HepG2 (cell line): ENCODE results near the gene SH2B2. TPM values are rescaled to one million over a fixed set of nuclear protein-coding genes. Genes with fewer than 3 reads are reported as not detected.

Source experiments
- GABPB1 ChIP-seq: IDR thresholded peaks from 2 replicates; pipeline ENCODE4 v1.6.1; 2016; ENCODE audit warnings: mild to moderate bottlenecking, missing genetic modification reagents, moderate library complexity, missing compliant biosample characterization
- HNF4A ChIP-seq: sonication (generic); formaldehyde crosslinking; IDR thresholded peaks from 2 replicates; pipeline ENCODE4 v1.4.0; 2020; ENCODE audit warnings: missing genetic modification reagents
- KLF11 ChIP-seq: IDR thresholded peaks from 2 replicates; pipeline ENCODE4 v1.6.1; 2016; ENCODE audit warnings: missing compliant biosample characterization
- MEIS2 ChIP-seq: sonication (generic); formaldehyde crosslinking; IDR thresholded peaks from 2 replicates; pipeline ENCODE4 v1.9.0; 2021; ENCODE audit warnings: mild to moderate bottlenecking, missing genetic modification reagents
- NFYC ChIP-seq: IDR thresholded peaks from 2 replicates; pipeline ENCODE4 v1.6.1; 2016; ENCODE audit warnings: missing genetic modification reagents, missing compliant biosample characterization
- TSC22D2 ChIP-seq: sonication (generic); formaldehyde crosslinking; IDR thresholded peaks from 2 replicates; pipeline ENCODE4 v1.5.1; 2020; ENCODE audit warnings: missing genetic modification reagents, mild to moderate bottlenecking, borderline replicate concordance
- ZNF121 ChIP-seq: sonication (generic); formaldehyde crosslinking; IDR thresholded peaks from 2 replicates; pipeline ENCODE4 v1.5.0; 2020; ENCODE audit warnings: mild to moderate bottlenecking, missing genetic modification reagents
- ZNF318 ChIP-seq: sonication (generic); formaldehyde crosslinking; IDR thresholded peaks from 2 replicates; pipeline ENCODE4 v1.4.0; 2020; ENCODE audit warnings: mild to moderate bottlenecking, missing genetic modification reagents
- ZNF558 ChIP-seq: sonication (generic); formaldehyde crosslinking; IDR thresholded peaks from 2 replicates; pipeline ENCODE4 v1.9.0; 2022; ENCODE audit warnings: mild to moderate bottlenecking, missing genetic modification reagents, borderline replicate concordance
- polyA plus RNA-seq, 8 experiments: library from polyadenylated mRNA; depleted of rRNA in 3 of 8; stranded (reverse) in 7 of 8; unstranded in 1 of 8; fragments of >200 nt; fragmentation: Illumina TruSeq in 4 of 8; extraction: Trizol in 4 of 8; gene quantifications; 2 replicates each; pipeline versions ENCODE4 v1.2.1 to v1.2.3, GENCODE V29; 2011 to 2016; ENCODE audit warnings: low read depth in 4 of 8, missing spikeins in 1 of 8, mixed read lengths in 1 of 8; ENCODE audit not compliant: insufficient read depth in 1 of 8
- total RNA-seq, 5 experiments: library from RNA; depleted of rRNA; stranded (reverse); fragments of >200 nt; fragmentation: Illumina TruSeq; extraction: Trizol; gene quantifications; 2 replicates each; pipeline ENCODE4 v1.2.3, GENCODE V29; 2016; ENCODE audit warnings: low read depth in 1 of 5
- TF ChIP-seq, protein P1 (sequence below): sonication (generic); formaldehyde crosslinking; IDR thresholded peaks from 2 replicates; pipeline ENCODE4 v1.9.0; 2021; ENCODE audit warnings: missing genetic modification reagents, borderline replicate concordance
- TF ChIP-seq, protein P2 (sequence below): sonication (generic); formaldehyde crosslinking; conservative IDR thresholded peaks from 2 replicates; pipeline ENCODE4 v1.8.0; 2022; ENCODE audit warnings: mild to moderate bottlenecking, moderate library complexity, missing genetic modification reagents
- TF ChIP-seq, protein P3 (sequence below): IDR thresholded peaks from 2 replicates; pipeline ENCODE4 v1.6.1; 2016; ENCODE audit warnings: mild to moderate bottlenecking

The SH2B2 gene
- total and polyA plus RNA-seq, 2 of the 13 experiments (the other 11 are each of a cell fraction or from before 2014, with no cell fraction given): 0.46 to 1.3 TPM

DNA sequence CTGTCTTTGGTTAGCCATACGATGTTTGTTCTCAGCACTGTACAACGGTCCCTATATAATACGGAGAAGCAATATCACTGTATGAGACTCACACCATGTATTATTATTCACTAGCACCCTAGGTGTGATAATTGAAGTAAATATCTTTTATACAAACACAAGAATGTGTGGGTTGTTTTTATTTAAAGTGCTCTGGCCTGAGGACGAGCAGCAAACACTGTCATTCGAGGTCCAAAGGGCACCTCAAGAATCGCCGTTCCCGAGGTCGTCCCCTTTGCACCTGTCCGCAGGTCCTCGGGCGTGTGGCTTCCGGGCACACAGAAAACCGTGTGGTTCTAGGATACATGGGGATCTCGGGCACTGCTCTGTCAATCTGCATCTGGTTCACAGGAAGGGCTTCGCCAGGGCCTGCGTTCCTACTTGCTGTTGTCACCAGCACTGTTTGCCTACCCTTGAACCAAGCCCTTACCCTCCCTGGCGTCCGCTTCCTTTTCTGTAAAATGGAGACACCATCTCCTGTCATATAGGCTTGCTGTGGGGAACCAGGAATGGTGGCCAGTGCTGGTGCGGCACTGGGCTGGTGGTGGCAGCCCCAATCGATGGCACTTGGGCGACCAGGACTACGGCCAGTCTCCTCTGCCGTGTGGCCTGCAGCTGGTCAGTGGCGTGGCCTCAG is 28.5 kb upstream of the SH2B2 start (continued):
- TF ChIP-seq, protein P1, sequence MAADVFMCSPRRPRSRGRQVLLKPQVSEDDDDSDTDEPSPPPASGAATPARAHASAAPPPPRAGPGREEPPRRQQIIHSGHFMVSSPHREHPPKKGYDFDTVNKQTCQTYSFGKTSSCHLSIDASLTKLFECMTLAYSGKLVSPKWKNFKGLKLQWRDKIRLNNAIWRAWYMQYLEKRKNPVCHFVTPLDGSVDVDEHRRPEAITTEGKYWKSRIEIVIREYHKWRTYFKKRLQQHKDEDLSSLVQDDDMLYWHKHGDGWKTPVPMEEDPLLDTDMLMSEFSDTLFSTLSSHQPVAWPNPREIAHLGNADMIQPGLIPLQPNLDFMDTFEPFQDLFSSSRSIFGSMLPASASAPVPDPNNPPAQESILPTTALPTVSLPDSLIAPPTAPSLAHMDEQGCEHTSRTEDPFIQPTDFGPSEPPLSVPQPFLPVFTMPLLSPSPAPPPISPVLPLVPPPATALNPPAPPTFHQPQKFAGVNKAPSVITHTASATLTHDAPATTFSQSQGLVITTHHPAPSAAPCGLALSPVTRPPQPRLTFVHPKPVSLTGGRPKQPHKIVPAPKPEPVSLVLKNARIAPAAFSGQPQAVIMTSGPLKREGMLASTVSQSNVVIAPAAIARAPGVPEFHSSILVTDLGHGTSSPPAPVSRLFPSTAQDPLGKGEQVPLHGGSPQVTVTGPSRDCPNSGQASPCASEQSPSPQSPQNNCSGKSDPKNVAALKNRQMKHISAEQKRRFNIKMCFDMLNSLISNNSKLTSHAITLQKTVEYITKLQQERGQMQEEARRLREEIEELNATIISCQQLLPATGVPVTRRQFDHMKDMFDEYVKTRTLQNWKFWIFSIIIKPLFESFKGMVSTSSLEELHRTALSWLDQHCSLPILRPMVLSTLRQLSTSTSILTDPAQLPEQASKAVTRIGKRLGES (CRISPR knock-in tag): 0 out of 2 replicates have a peak, but pooled peaks have one; percentile 28
- peak; percentile 35; the same call in 1 of the 2 replicates for TF ChIP-seq NFYC (CRISPR knock-in tag)
- peak; percentile 98 for TF ChIP-seq HNF4A
- TF ChIP-seq, protein P2, sequence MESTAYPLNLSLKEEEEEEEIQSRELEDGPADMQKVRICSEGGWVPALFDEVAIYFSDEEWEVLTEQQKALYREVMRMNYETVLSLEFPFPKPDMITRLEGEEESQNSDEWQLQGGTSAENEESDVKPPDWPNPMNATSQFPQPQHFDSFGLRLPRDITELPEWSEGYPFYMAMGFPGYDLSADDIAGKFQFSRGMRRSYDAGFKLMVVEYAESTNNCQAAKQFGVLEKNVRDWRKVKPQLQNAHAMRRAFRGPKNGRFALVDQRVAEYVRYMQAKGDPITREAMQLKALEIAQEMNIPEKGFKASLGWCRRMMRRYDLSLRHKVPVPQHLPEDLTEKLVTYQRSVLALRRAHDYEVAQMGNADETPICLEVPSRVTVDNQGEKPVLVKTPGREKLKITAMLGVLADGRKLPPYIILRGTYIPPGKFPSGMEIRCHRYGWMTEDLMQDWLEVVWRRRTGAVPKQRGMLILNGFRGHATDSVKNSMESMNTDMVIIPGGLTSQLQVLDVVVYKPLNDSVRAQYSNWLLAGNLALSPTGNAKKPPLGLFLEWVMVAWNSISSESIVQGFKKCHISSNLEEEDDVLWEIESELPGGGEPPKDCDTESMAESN: 0 out of 2 replicates have a peak, but pooled peaks have one; percentile 68
- 0 out of 2 replicates have a peak, but pooled peaks have one; percentile 74 for TF ChIP-seq ZNF318 (CRISPR knock-in tag)
- peak; percentile 97 for TF ChIP-seq ZNF121
- TF ChIP-seq, protein P3, sequence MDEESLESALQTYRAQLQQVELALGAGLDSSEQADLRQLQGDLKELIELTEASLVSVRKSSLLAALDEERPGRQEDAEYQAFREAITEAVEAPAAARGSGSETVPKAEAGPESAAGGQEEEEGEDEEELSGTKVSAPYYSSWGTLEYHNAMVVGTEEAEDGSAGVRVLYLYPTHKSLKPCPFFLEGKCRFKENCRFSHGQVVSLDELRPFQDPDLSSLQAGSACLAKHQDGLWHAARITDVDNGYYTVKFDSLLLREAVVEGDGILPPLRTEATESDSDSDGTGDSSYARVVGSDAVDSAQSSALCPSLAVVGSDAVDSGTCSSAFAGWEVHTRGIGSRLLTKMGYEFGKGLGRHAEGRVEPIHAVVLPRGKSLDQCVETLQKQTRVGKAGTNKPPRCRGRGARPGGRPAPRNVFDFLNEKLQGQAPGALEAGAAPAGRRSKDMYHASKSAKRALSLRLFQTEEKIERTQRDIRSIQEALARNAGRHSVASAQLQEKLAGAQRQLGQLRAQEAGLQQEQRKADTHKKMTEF (CRISPR knock-in tag): peak; percentile 93
- no peak for TF ChIP-seq ZNF558
- TF ChIP-seq KLF11 (CRISPR knock-in tag): 0 out of 2 replicates have a peak, but pooled peaks have one; percentile 20
- peak; percentile 93 for TF ChIP-seq MEIS2 (CRISPR knock-in tag)
- TF ChIP-seq TSC22D2 (CRISPR knock-in tag): 0 out of 2 replicates have a peak, but pooled peaks have one; percentile 3
- TF ChIP-seq GABPB1 (CRISPR knock-in tag): peak; percentile 96
